SK-N-SH treated with all-trans-retinoic acid at 6 μM for 48 hours (cell line): ENCODE measurements around the gene CYSRT1.

Experiments used
- ARNTL ChIP-seq: fragments of 450-650 bp; formaldehyde crosslinking; IDR thresholded peaks from 2 replicates; pipeline ENCODE4 v1.5.0; 2020; ENCODE audit warnings: low read depth, mild to moderate bottlenecking, moderate library complexity, borderline replicate concordance
- CREB5 ChIP-seq: fragments of 250-450 bp; sonication (Bioruptor Pico); IDR thresholded peaks from 2 replicates; pipeline ENCODE4 v1.5.1; 2020; ENCODE audit warnings: low read depth, mild to moderate bottlenecking, moderate library complexity
- CSDC2 ChIP-seq: fragments of 250-450 bp; sonication (Bioruptor Pico); IDR thresholded peaks from 2 replicates; pipeline ENCODE4 v1.5.0; 2020; ENCODE audit warnings: mild to moderate bottlenecking, moderate library complexity
- CSRNP3 ChIP-seq: fragments of 250-450 bp; sonication (Bioruptor Pico); IDR thresholded peaks from 2 replicates; pipeline ENCODE4 v1.5.1; 2021; ENCODE audit warnings: mild to moderate bottlenecking, moderate library complexity
- ESRRG ChIP-seq: fragments of 250-450 bp; sonication (Bioruptor Pico); IDR thresholded peaks from 2 replicates; pipeline ENCODE4 v1.6.1; 2021; ENCODE audit warnings: mild to moderate bottlenecking
- ISL1 ChIP-seq: fragments of 250-450 bp; sonication (Bioruptor Pico); IDR thresholded peaks from 2 replicates; pipeline ENCODE4 v2.1.2; 2022; ENCODE audit warnings: mild to moderate bottlenecking, moderate library complexity
- OSR1 ChIP-seq: fragments of 250-450 bp; sonication (Bioruptor Pico); IDR thresholded peaks from 2 replicates; pipeline ENCODE4 v1.8.0; 2022; ENCODE audit warnings: moderate library complexity, mild to moderate bottlenecking, inconsistent platforms
- PATZ1 ChIP-seq: fragments of 250-450 bp; sonication (Bioruptor Pico); IDR thresholded peaks from 2 replicates; pipeline ENCODE4 v1.8.0; 2020; ENCODE audit warnings: mild to moderate bottlenecking, moderate library complexity, borderline replicate concordance
- RARB ChIP-seq: fragments of 250-450 bp; sonication (Bioruptor Pico); IDR thresholded peaks from 2 replicates; pipeline ENCODE4 v1.8.0; 2021; ENCODE audit warnings: mild to moderate bottlenecking, moderate library complexity
- SNAI2 ChIP-seq: fragments of 250-450 bp; sonication (Bioruptor Pico); IDR thresholded peaks from 2 replicates; pipeline ENCODE4 v1.5.0; 2020; ENCODE audit warnings: mild to moderate bottlenecking, moderate library complexity
- TSHZ2 ChIP-seq: fragments of 250-450 bp; sonication (Bioruptor Pico); IDR thresholded peaks from 2 replicates; pipeline ENCODE4 v1.5.0; 2020; ENCODE audit warnings: mild to moderate bottlenecking, moderate library complexity
- ZC3H10 ChIP-seq: fragments of 250-450 bp; sonication (Bioruptor Pico); IDR thresholded peaks from 2 replicates; pipeline ENCODE4 v1.5.1; 2021; ENCODE audit warnings: mild to moderate bottlenecking, moderate library complexity
- ZFP30 ChIP-seq: fragments of 450-650 bp; formaldehyde crosslinking; IDR thresholded peaks from 2 replicates; pipeline ENCODE4 v1.5.0; 2022; ENCODE audit warnings: mild to moderate bottlenecking, moderate library complexity

DNA sequence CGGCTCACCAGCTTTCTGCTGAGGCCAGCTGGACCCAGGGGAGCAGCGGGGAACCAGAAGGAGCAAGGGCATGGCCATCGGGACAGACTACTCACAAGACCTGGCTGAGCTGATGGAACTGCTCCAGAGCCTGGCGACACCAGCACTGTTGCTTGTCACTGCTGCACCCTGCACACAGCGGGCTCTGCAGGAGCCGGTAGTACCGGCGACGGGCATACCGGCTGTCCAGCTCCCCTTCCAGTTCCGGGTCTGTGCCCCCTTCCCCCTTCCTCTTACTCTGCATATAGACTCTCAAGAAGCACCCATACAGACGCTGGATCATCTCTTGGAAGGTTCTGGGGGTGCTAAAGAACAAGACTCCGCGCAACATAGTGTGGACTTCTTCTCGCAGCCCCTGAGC, 37.6 kb upstream of the CYSRT1 start:
- TF ChIP-seq RARB (CRISPR knock-in tag) (no peak), TSHZ2 (CRISPR knock-in tag) (no peak), ZFP30 (CRISPR knock-in tag) (no peak), OSR1 (CRISPR knock-in tag) (no peak), CSDC2 (CRISPR knock-in tag) (no peak), ISL1 (CRISPR knock-in tag) (no peak), CREB5 (no peak), ESRRG (CRISPR knock-in tag) (no peak), SNAI2 (CRISPR knock-in tag) (no peak), ZC3H10 (CRISPR knock-in tag) (no peak), PATZ1 (CRISPR knock-in tag) (no peak), ARNTL (CRISPR knock-in tag) (no peak), CSRNP3 (CRISPR knock-in tag) (no peak)
